Neural cell (in vitro differentiated cells): ENCODE results near the gene SCN10A. TPM values are rescaled to one million over a fixed set of nuclear protein-coding genes. Genes with fewer than 3 reads are reported as not detected.

Experiments used
- H2AFZ ChIP-seq: fragments of 200-600, 300-800 bp; sonication (generic), shearing (Covaris generic); 2 replicates; pipeline ENCODE4 v1.6.0; 2014; ENCODE audit warnings: low read depth, mild to moderate bottlenecking, antibody characterized with exemption, low read length, moderate library complexity
- H3F3A ChIP-seq: fragments of 200-600 bp; shearing (Covaris generic); 2 replicates; pipeline ENCODE4 v1.6.1; 2016; ENCODE audit warnings: mild to moderate bottlenecking, moderate library complexity, mixed read lengths, antibody characterized with exemption, low read length; ENCODE audit not compliant: insufficient read depth, poor library complexity, severe bottlenecking
- H3K27ac ChIP-seq: fragments of 200-600, 300-800 bp; sonication (generic), shearing (Covaris generic); 2 replicates; pipeline ENCODE4 v1.5.1; 2014; ENCODE audit warnings: mild to moderate bottlenecking, low read length, moderate library complexity
- H3K27me3 ChIP-seq: fragments of 300-800, 200-600 bp; sonication (generic), shearing (Covaris generic); 2 replicates; pipeline ENCODE4 v1.6.0; 2014; ENCODE audit warnings: mild to moderate bottlenecking, low read depth, low read length, moderate library complexity; ENCODE audit not compliant: insufficient read depth
- H3K36me3 ChIP-seq: fragments of 300-800, 200-600 bp; sonication (generic), shearing (Covaris generic); 2 replicates; pipeline ENCODE4 v1.5.1; 2014; ENCODE audit warnings: mild to moderate bottlenecking, antibody characterized with exemption, low read length, moderate library complexity; ENCODE audit not compliant: insufficient read depth
- H3K4me2 ChIP-seq: fragments of 300-800, 200-600 bp; sonication (generic), shearing (Covaris generic); 2 replicates; pipeline ENCODE4 v1.6.0; 2014; ENCODE audit warnings: mild to moderate bottlenecking, low read length
- H3K4me3 ChIP-seq: fragments of 300-800, 200-600 bp; sonication (generic), shearing (Covaris generic); 2 replicates; pipeline ENCODE4 v1.5.1; 2014; ENCODE audit warnings: mild to moderate bottlenecking, low read length, moderate library complexity
- H3K79me2 ChIP-seq: fragments of 200-600 bp; shearing (Covaris generic); replicated peaks from 2 replicates; pipeline ENCODE4 v1.6.0; 2014; ENCODE audit warnings: mild to moderate bottlenecking, low read length, moderate library complexity; ENCODE audit not compliant: insufficient read depth
- H3K9ac ChIP-seq: fragments of 300-800, 200-600 bp; sonication (generic), shearing (Covaris generic); 2 replicates; pipeline ENCODE4 v1.6.1; 2016; ENCODE audit warnings: mild to moderate bottlenecking, low read length, mixed read lengths
- H3K9me2 ChIP-seq: fragments of 200-600 bp; shearing (Covaris generic); 2 replicates; pipeline ENCODE4 v1.6.1; 2016; ENCODE audit warnings: mild to moderate bottlenecking, low read length, mixed read lengths; ENCODE audit not compliant: insufficient read depth
- H3K9me3 ChIP-seq: fragments of 200-600, 300-800 bp; sonication (generic), shearing (Covaris generic); 2 replicates; pipeline ENCODE4 v1.6.1; 2016; ENCODE audit warnings: mild to moderate bottlenecking, mixed run types, low read length, moderate library complexity, mixed read lengths
- H4K20me1 ChIP-seq: fragments of 200-600 bp; shearing (Covaris generic); 2 replicates; pipeline ENCODE4 v1.6.1; 2016; ENCODE audit warnings: mild to moderate bottlenecking, mixed run types; ENCODE audit not compliant: insufficient read depth
- CTCF ChIP-seq: fragments of 450-650 bp; IDR thresholded peaks from 2 replicates; pipeline ENCODE4 v1.5.1; 2014; ENCODE audit warnings: antibody characterized with exemption, mild to moderate bottlenecking, moderate library complexity; ENCODE audit not compliant: poor library complexity, severe bottlenecking
- EP300 ChIP-seq: fragments of 450-650 bp; conservative IDR thresholded peaks from 2 replicates; pipeline ENCODE4 v1.6.1; 2014; ENCODE audit warnings: antibody characterized with exemption, mild to moderate bottlenecking, moderate library complexity; ENCODE audit not compliant: poor library complexity, severe bottlenecking
- EZH2 ChIP-seq: fragments of 200-600, 300-800 bp; shearing (Covaris generic), sonication (generic); IDR thresholded peaks from 2 replicates; pipeline ENCODE4 v1.6.1; 2014; ENCODE audit warnings: antibody characterized with exemption, low read length, borderline replicate concordance, mild to moderate bottlenecking; ENCODE audit not compliant: insufficient read depth, poor library complexity, severe bottlenecking
- MXI1 ChIP-seq: fragments of 450-650 bp; conservative IDR thresholded peaks from 2 replicates; pipeline ENCODE4 v1.6.1; 2014; ENCODE audit warnings: antibody characterized with exemption, mild to moderate bottlenecking; ENCODE audit not compliant: poor library complexity, severe bottlenecking
- POLR2AphosphoS5 ChIP-seq: IDR thresholded peaks from 2 replicates; pipeline ENCODE4 v1.6.1; 2012
- RAD21 ChIP-seq: fragments of 450-650 bp; conservative IDR thresholded peaks from 2 replicates; pipeline ENCODE4 v1.6.1; 2014; ENCODE audit warnings: antibody characterized with exemption, mild to moderate bottlenecking, moderate library complexity
- REST ChIP-seq: IDR thresholded peaks from 2 replicates; pipeline ENCODE4 v1.6.1; 2012; ENCODE audit warnings: borderline replicate concordance
- SMC3 ChIP-seq: fragments of 450-650 bp; conservative IDR thresholded peaks from 2 replicates; pipeline ENCODE4 v1.6.1; 2014; ENCODE audit warnings: antibody characterized with exemption, mild to moderate bottlenecking, moderate library complexity; ENCODE audit not compliant: poor library complexity
- TAF1 ChIP-seq: IDR thresholded peaks from 2 replicates; pipeline ENCODE4 v1.6.1; 2012; ENCODE audit warnings: low read depth
- polyA plus RNA-seq: library from polyadenylated mRNA; depleted of rRNA; stranded (reverse); fragments of >200 nt; gene quantifications from 2 replicates; pipeline ENCODE4 v1.2.3, GENCODE V29; 2014

The SCN10A gene
- polyA plus RNA-seq, 1 donor from 2014 or later, result not detected

- H3K9me3 ChIP-seq, result no peaks in the 10 kb centered on the region
- no peaks in the 10 kb centered on the region for H3K79me2 ChIP-seq
- no peak for TF ChIP-seq TAF1
- no peaks in the 10 kb centered on the region for H4K20me1 ChIP-seq
- H3K36me3 ChIP-seq, result no peaks in the 10 kb centered on the region
- H3K4me3 ChIP-seq, result no peak overlapping the region
- H3K9ac ChIP-seq, result no peak overlapping the region
- no peak overlapping the region for H2AFZ ChIP-seq
- H3K27me3 ChIP-seq, result no peaks in the 10 kb centered on the region
- no peak overlapping the region for H3K27ac ChIP-seq
- H3K9me2 ChIP-seq, result no peaks in the 10 kb centered on the region
- no peak overlapping the region for H3K4me2 ChIP-seq
- no peaks in the 10 kb centered on the region for H3F3A ChIP-seq
These were observed 8.3 kb upstream of the SCN10A start for GRCh38 chr3:38824349-38824748.

- no peak overlapping the region for H2AFZ ChIP-seq
- TF ChIP-seq TAF1, result no peak
- TF ChIP-seq RAD21, result no peak
- TF ChIP-seq EZH2, result no peak
- TF ChIP-seq EP300, result no peak
- TF ChIP-seq SMC3, result no peak
- TF ChIP-seq MXI1, result no peak
- TF ChIP-seq CTCF, result no peak
- no peak for TF ChIP-seq REST
- no peak for TF ChIP-seq POLR2AphosphoS5
These were observed 7.7 kb upstream of the SCN10A start for GRCh38 chr3:38823722-38824121.

GRCh38 chr3:38823186-38823585 is 7.2 kb upstream of the SCN10A start:
- Histone ChIP-seq H4K20me1 (no peaks in the 10 kb centered on the region), H3K27me3 (no peaks in the 10 kb centered on the region), H3K79me2 (no peaks in the 10 kb centered on the region), H3K27ac (no peak overlapping the region), H3K9ac (no peak overlapping the region), H3K4me2 (no peak overlapping the region), H3K36me3 (no peaks in the 10 kb centered on the region), H3K9me2 (no peaks in the 10 kb centered on the region), H2AFZ (no peak overlapping the region), H3K4me3 (no peak overlapping the region), H3K9me3 (no peaks in the 10 kb centered on the region), H3F3A (no peaks in the 10 kb centered on the region)
- TF ChIP-seq EZH2 (no peak), CTCF (no peak), RAD21 (no peak), REST (no peak), SMC3 (no peak), EP300 (no peak), POLR2AphosphoS5 (no peak), MXI1 (no peak), TAF1 (no peak)

More at GRCh38 chr3:38823722-38824121, 7.7 kb upstream of the SCN10A start:
- Histone ChIP-seq H3K9me3 (no peaks in the 10 kb centered on the region), H3K9me2 (no peaks in the 10 kb centered on the region), H3K4me3 (no peak overlapping the region), H3K27ac (no peak overlapping the region), H3K36me3 (no peaks in the 10 kb centered on the region), H3K4me2 (no peak overlapping the region), H3F3A (no peaks in the 10 kb centered on the region), H4K20me1 (no peaks in the 10 kb centered on the region), H3K79me2 (no peaks in the 10 kb centered on the region), H3K9ac (no peak overlapping the region), H3K27me3 (no peaks in the 10 kb centered on the region)
